Natural killer cell (primary cell): Measurements from ENCODE around the gene SPTBN4. TPM values are rescaled to one million over a fixed set of nuclear protein-coding genes. Genes with fewer than 3 reads are reported as not detected.
A peak's percentile ranks its signal among the peaks of the same experiment; 100 is the strongest.

Experiments
- ATAC-seq, 3 donors: fragments of 150-1000 bp in 2 of 3; fragments of 200-7000 bp in 1 of 3; cut with Tn5 transposase; 1 replicate in 1 of 3; 2 replicates in 2 of 3; pipeline ENCODE4 v1.10.0; 2021; ENCODE audit warnings: mild to moderate bottlenecking in 2 of 3, moderate library complexity in 2 of 3
- DNase-seq, 2 donors: peaks; one replicate each; pipeline versions ENCODE4 v3.0.0 to v3.0.0-alpha.2; 2013 to 2021; ENCODE audit warnings: mixed read lengths in 1 of 2
- H3K27ac ChIP-seq: one replicate; pipeline ENCODE4 v1.5.1; 2013; ENCODE audit warnings: mild to moderate bottlenecking, low read length
- H3K27me3 ChIP-seq: one replicate; pipeline ENCODE4 v1.6.1; 2013; ENCODE audit warnings: low read length; ENCODE audit not compliant: control insufficient read depth, insufficient read depth
- H3K36me3 ChIP-seq: one replicate; pipeline ENCODE4 v1.6.1; 2013; ENCODE audit warnings: low read length; ENCODE audit not compliant: control insufficient read depth, insufficient read depth
- H3K4me1 ChIP-seq: one replicate; pipeline ENCODE4 v1.6.1; 2013; ENCODE audit warnings: low read length; ENCODE audit not compliant: control insufficient read depth, insufficient read depth
- H3K4me3 ChIP-seq: one replicate; pipeline ENCODE4 v1.5.1; 2013; ENCODE audit warnings: low read length
- H3K9me3 ChIP-seq: one replicate; pipeline ENCODE4 v1.6.1; 2013; ENCODE audit warnings: low read length; ENCODE audit not compliant: control insufficient read depth, insufficient read depth
- H3K27ac Mint-ChIP-seq, 2 donors: one replicate each; pipeline ENCODE4 v1.8.0; 2022; ENCODE audit warnings: mild to moderate bottlenecking in 2 of 2, mixed read lengths in 2 of 2, moderate library complexity in 1 of 2
- H3K27me3 Mint-ChIP-seq, 2 donors: one replicate each; pipeline ENCODE4 v1.8.0; 2022; ENCODE audit warnings: low read depth in 2 of 2, mixed read lengths in 2 of 2
- H3K36me3 Mint-ChIP-seq: one replicate; pipeline ENCODE4 v1.8.0; 2022; ENCODE audit warnings: mixed read lengths
- H3K4me1 Mint-ChIP-seq, 2 donors: one replicate each; pipeline ENCODE4 v1.8.0; 2022; ENCODE audit warnings: mixed read lengths in 2 of 2
- H3K4me3 Mint-ChIP-seq: one replicate; pipeline ENCODE4 v1.8.0; 2022; ENCODE audit warnings: mild to moderate bottlenecking, moderate library complexity, mixed read lengths
- H3K9me3 Mint-ChIP-seq, 2 donors: one replicate each; pipeline ENCODE4 v1.8.0; 2022; ENCODE audit warnings: mixed read lengths in 2 of 2
- CTCF ChIP-seq: fragments of 200-600 bp; IDR thresholded peaks from one replicate; pipeline ENCODE4 v1.8.0; 2022; ENCODE audit warnings: antibody characterized with exemption
- WGBS: methylation state at CpG from one replicate; pipeline ENCODE4 v1.1.7; 2013; ENCODE audit warnings: missing lambda C conversion rate; ENCODE audit not compliant: insufficient coverage; 5-methylcytosine and 5-hydroxymethylcytosine counted together
- intact Hi-C: fragments of 100-400 bp; cut with micrococcal nuclease; formaldehyde crosslinking; loops from one replicate; pipeline ENCODE4 v1.14.2; 2022
- total RNA-seq, 4 donors: library from RNA; stranded (reverse); fragments of 120-200 nt in 1 of 4; gene quantifications; one replicate each; pipeline versions ENCODE4 v1.2.3 to v1.2.4, GENCODE V29; 2013 to 2022

SPTBN4 gene
- total RNA-seq, 3 donors from 2014 or later (not counting 1 experiment from before 2014, with no cell fraction given): 0.16 to 0.63 (median 0.31) TPM

DNA sequence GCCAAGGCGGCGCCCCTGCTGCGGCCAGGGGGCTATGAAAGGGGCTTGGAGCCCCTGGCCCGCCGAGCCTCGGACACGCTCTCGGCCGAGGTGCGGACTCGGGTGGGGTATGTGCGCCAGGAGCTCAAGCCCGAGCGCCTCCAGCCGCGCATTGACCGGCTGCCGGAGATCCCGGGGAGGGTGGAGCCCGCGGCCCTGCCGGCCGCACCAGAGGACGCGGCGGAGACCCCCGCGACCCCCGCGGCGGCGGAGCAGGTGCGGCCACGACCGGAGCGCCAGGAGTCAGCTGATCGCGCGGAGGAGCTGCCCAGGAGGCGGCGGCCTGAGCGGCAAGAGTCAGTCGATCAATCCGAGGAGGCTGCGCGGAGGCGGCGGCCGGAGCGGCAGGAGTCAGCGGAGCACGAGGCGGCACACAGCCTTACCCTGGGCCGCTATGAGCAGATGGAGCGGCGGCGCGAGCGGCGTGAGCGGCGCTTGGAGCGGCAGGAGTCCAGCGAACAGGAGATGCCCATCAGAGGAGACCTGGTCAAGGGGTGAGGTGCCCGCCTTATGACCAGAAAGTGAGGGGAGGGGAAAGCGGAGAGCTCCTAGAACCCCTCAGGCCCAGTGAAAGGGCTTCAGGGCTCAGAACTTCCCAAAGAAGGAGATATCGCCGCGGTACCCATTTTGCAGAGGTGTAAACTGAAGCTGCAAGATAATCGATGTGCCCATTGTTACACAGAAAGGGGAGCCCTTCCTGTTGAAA is 101.1 kb downstream of the SPTBN4 start:
- DNase-seq (no peak), ATAC-seq (no peak)
- H3K27ac ChIP-seq: no peak overlapping the region
- peaks cover 22% of the 10 kb centered on the region for H3K27me3 ChIP-seq
- WGBS: 12% methylated on average over 70 of the region's 70 CpGs
- H3K36me3 ChIP-seq: no peaks in the 10 kb centered on the region
- Mint-ChIP-seq H3K36me3 (no peaks in the 10 kb centered on the region), H3K9me3 (no peaks in the 10 kb centered on the region), H3K27ac (no peak overlapping the region), H3K27me3 (peaks cover 15 to 25% of the 10 kb centered on the region in 2 donors), H3K4me3 (peak overlapping the region; percentile 52), H3K4me1 (peaks cover 12 to 14% of the 10 kb centered on the region in 2 donors)
- TF ChIP-seq CTCF: no peak
- peaks cover 25% of the 10 kb centered on the region for H3K4me1 ChIP-seq
- no peak overlapping the region for H3K4me3 ChIP-seq
- intact Hi-C loops: no loop called here
- H3K9me3 ChIP-seq: no peaks in the 10 kb centered on the region

- Histone ChIP-seq H3K4me1 (peaks cover 25% of the 10 kb centered on the region), H3K27me3 (peaks cover 20% of the 10 kb centered on the region), H3K36me3 (no peaks in the 10 kb centered on the region), H3K4me3 (no peak overlapping the region), H3K27ac (peak overlapping the region; percentile 13), H3K9me3 (no peaks in the 10 kb centered on the region)
- Mint-ChIP-seq H3K9me3 (no peaks in the 10 kb centered on the region), H3K4me3 (peak overlapping the region; percentile 68), H3K36me3 (no peaks in the 10 kb centered on the region), H3K27ac (peak overlapping the region; percentile 63 to 80), H3K27me3 (peaks cover 7 to 14% of the 10 kb centered on the region in 2 donors), H3K4me1 (peaks cover 12 to 14% of the 10 kb centered on the region in 2 donors)
- DNase-seq (peak; percentile 94 to 100), ATAC-seq (peak; percentile 90 to 97 (median 90))
- TF ChIP-seq CTCF: no peak
- WGBS: under 1% methylated on average over 52 of the region's 53 CpGs
- intact Hi-C loops: loop anchor here (2.0 kb wide), 1 partner anchor 34 kb away; no protein-coding TSS in a partner anchor
Observed at GRCh38 chr19:40570313-40571004, 103.7 kb downstream of the SPTBN4 start.

DNA sequence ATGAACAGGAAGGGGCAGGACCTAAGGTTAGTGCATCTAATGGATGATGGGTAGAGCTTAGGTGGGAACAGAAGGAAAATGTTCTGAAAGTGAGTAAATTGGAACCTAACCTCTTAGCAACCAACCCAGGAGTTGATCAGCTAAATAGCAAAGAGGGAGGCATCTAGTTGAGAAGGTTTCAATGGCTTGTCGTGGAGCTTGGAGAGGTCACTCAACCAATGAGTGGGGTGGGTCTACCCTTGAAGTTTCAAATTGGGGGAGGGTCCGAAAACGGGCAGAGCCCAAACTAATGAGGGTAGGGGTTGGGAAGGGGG is 104.2 kb downstream of the SPTBN4 start:
- no peaks in the 10 kb centered on the region for H3K36me3 Mint-ChIP-seq
- 18% methylated on average over 3 of the region's 3 CpGs for WGBS
- H3K4me3 Mint-ChIP-seq: peak overlapping the region; percentile 54
- Histone ChIP-seq H3K27me3 (peaks cover 16% of the 10 kb centered on the region), H3K4me1 (peaks cover 29% of the 10 kb centered on the region), H3K27ac (peak overlapping the region; percentile 13), H3K36me3 (no peaks in the 10 kb centered on the region), H3K9me3 (no peaks in the 10 kb centered on the region), H3K4me3 (no peak overlapping the region)
- peaks cover 2 to 10% of the 10 kb centered on the region in 2 donors for H3K27me3 Mint-ChIP-seq
- ATAC-seq (no peak), DNase-seq (no peak)
- peaks cover 14 to 17% of the 10 kb centered on the region in 2 donors for H3K4me1 Mint-ChIP-seq
- TF ChIP-seq CTCF: no peak
- no peaks in the 10 kb centered on the region for H3K9me3 Mint-ChIP-seq
- peak overlapping the region; percentile 63 to 80 for H3K27ac Mint-ChIP-seq
- intact Hi-C loops: loop anchor here (2.0 kb wide), 1 partner anchor 34 kb away; no protein-coding TSS in a partner anchor
